A673 (cell line): ENCODE measurements around the gene NECAB3.

Source experiments
- CTCF ChIP-seq: fragments of 300-800, 200-600 bp; sonication (generic); conservative IDR thresholded peaks from 2 replicates; pipeline ENCODE4 v1.5.1; 2017; ENCODE audit warnings: low read depth, mild to moderate bottlenecking, antibody characterized with exemption, low read length, moderate library complexity, mixed read lengths
- EZH2 ChIP-seq: fragments of 200-600 bp; sonication (generic); IDR thresholded peaks from 2 replicates; pipeline ENCODE4 v1.6.1; 2017; ENCODE audit warnings: borderline replicate concordance, low read depth, mild to moderate bottlenecking, mixed read lengths, antibody characterized with exemption, low read length; ENCODE audit not compliant: poor library complexity, severe bottlenecking

GRCh38 chr20:33636776-33637175 is 37.5 kb downstream of the NECAB3 start:
- TF ChIP-seq CTCF (no peak), EZH2 (no peak)
